Psoas muscle (tissue), 8 donors: ENCODE data around the gene MRPL21. TPM values are rescaled to one million over a fixed set of nuclear protein-coding genes. Genes with fewer than 3 reads are reported as not detected.

Experiments
- ATAC-seq, 4 donors: fragments of 200-7000 bp; cut with Tn5 transposase; one replicate each; pipeline ENCODE4 v1.9.1; 2020; ENCODE audit warnings: moderate library complexity in 3 of 4, mild to moderate bottlenecking in 2 of 4
- DNase-seq, 2 donors: peaks; one replicate each; pipeline ENCODE4 v3.0.0-alpha.2; 2020
- H3K27ac ChIP-seq: fragments of 200-600 bp; one replicate; pipeline ENCODE4 v1.8.0; 2022
- H3K27me3 ChIP-seq, 3 donors: fragments of 200-600 bp in 1 of 3; one replicate each; pipeline versions ENCODE4 v1.6.1 to v1.8.0; 2013 to 2022; ENCODE audit warnings: low read length in 2 of 3, mild to moderate bottlenecking in 2 of 3, moderate library complexity in 1 of 3; ENCODE audit not compliant: insufficient read depth in 3 of 3
- H3K36me3 ChIP-seq, 2 donors: fragments of 200-600 bp in 1 of 2; one replicate each; pipeline versions ENCODE4 v1.6.1 to v1.8.0; 2013 to 2022; ENCODE audit warnings: low read depth in 1 of 2, mild to moderate bottlenecking in 1 of 2, moderate library complexity in 1 of 2; ENCODE audit not compliant: insufficient read depth in 1 of 2
- H3K4me1 ChIP-seq: fragments of 200-600 bp; one replicate; pipeline ENCODE4 v1.8.0; 2022
- H3K4me3 ChIP-seq: fragments of 200-600 bp; one replicate; pipeline ENCODE4 v1.8.0; 2022; ENCODE audit warnings: mild to moderate bottlenecking
- H3K9me3 ChIP-seq: fragments of 200-600 bp; one replicate; pipeline ENCODE4 v1.8.0; 2022
- WGBS, 3 donors: extraction: QIAGEN DNeasy Blood & Tissue Kit; methylation state at CpG; one replicate each; pipeline versions ENCODE4 v1.1.6 to v1.1.7; 2013; 5-methylcytosine and 5-hydroxymethylcytosine counted together
- intact Hi-C, 2 donors: fragments of 100-400 bp; cut with DNase I; formaldehyde crosslinking; loops; one replicate each; pipeline versions ENCODE4 v1.11.0 to v1.14.2; 2022
- polyA plus RNA-seq, 3 donors: library from polyadenylated mRNA; stranded (reverse); fragments of 200-250 nt; gene quantifications; one replicate each; pipeline ENCODE4 v1.2.3, GENCODE V29; 2013
- total RNA-seq, 4 donors: library from RNA; stranded (reverse); fragmentation: NEBNext Ultra II Directional in 2 of 4; extraction: Animal tissue kit (Norgen Biotek cat#: 25700) in 2 of 4; gene quantifications; one replicate each; pipeline versions ENCODE4 v1.2.1 to v1.2.4, GENCODE V29; 2021 to 2023
- TF ChIP-seq, protein P1 (sequence below): fragments of 200-600 bp; IDR thresholded peaks from one replicate; pipeline ENCODE4 v1.8.0; 2022; ENCODE audit warnings: antibody characterized with exemption
- donor health status: healthy with polysubstance abuse.
- donor health status: DM: no; HTN: no; CAD: no; lungs with moderate emphysema.
- donor health status: Bipolar disorder and iron deficiency.
- donor health status: healthy.
- donor health status: DM: yes; HTN: yes; CAD: no.
- donor health status: DM: no; HTN: no; CAD: no.
- donor health status: DM: no; HTN: no; CAD: no.
- donor health status: DM: yes; HTN: yes; CAD: no.

Gene MRPL21
- total and polyA plus RNA-seq, 7 donors, result 59.2 to 181 (median 104) TPM

DNA sequence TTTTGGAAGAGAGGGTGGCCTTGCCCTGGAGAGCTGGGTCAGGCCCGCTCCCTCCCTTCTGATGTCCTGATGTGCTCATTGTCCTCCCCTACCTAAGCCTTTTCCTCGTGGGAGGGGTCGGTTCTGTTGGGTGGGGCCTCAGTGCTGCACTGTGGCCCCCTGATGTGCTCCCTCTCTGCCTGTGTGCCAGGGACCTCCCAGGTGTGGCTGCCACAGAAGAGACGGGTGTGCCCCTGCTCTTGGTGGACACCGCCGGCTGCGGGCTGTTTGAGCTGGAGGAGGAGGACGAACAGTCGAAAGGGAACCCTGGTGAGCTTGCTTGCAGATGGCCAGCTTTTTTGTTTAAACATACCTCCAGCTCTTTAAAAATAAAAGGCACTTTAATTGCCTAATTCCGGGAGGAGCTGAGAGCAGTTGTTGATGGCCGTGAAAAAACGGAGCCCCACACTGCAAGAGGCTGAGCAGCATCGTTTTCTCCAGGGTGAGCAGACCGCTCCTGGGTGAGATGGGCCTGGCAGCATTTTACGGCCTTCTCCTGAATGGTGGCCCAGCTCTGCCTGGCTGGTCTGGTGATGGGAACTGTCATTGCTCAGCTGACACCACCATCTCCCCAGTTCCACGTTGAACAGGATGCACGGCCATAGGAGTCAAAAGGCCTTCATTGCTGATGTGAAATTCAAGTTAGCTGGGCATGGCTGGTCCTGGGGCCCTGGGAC lies 30.1 kb upstream of the MRPL21 start:
- no peaks in the 10 kb centered on the region for H3K9me3 ChIP-seq
- peaks cover under 1% of the 10 kb centered on the region for H3K4me1 ChIP-seq
- H3K4me3 ChIP-seq, result no peak overlapping the region
- WGBS, 3 donors, result 86 to 90% (median 89%) methylated on average over 17 of the region's 17 CpGs
- no peak for DNase-seq
- H3K27me3 ChIP-seq, result no peaks in the 10 kb centered on the region
- H3K36me3 ChIP-seq, result peaks cover 7 to 99% of the 10 kb centered on the region in 2 donors
- TF ChIP-seq, protein P1, sequence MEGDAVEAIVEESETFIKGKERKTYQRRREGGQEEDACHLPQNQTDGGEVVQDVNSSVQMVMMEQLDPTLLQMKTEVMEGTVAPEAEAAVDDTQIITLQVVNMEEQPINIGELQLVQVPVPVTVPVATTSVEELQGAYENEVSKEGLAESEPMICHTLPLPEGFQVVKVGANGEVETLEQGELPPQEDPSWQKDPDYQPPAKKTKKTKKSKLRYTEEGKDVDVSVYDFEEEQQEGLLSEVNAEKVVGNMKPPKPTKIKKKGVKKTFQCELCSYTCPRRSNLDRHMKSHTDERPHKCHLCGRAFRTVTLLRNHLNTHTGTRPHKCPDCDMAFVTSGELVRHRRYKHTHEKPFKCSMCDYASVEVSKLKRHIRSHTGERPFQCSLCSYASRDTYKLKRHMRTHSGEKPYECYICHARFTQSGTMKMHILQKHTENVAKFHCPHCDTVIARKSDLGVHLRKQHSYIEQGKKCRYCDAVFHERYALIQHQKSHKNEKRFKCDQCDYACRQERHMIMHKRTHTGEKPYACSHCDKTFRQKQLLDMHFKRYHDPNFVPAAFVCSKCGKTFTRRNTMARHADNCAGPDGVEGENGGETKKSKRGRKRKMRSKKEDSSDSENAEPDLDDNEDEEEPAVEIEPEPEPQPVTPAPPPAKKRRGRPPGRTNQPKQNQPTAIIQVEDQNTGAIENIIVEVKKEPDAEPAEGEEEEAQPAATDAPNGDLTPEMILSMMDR, result no peak
- H3K27ac ChIP-seq, result no peak overlapping the region
- intact Hi-C loops, result no loop called here
- no peak for ATAC-seq

DNA sequence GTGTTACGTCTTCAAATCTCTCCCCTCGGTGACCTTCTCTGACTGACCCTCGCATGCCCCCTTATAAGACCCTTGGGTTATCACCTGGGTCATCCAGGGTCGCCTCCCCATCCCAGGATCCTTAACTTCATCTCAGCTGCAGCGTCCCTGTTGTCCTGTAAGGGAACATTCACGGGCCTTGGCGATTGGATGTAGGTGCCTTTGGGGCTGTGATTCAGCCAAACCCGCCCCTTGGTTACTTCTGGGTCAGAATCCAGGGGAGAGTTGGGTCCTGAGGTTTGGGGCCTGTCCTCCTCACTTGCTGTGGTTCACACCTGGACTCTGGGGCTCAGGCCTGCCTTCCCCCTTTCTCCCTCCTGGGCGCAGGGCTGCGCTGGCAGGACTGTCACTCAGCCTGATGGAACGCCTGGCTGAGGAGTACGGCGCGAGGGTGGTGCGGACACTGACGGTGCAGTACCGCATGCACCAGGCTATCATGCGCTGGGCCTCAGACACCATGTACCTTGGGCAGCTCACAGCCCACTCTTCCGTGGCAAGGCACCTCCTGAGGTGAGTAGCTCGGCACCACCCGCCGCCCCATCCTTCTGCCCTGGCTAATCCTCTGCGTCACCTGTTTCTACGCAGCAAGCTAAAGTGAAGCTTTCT lies 29.4 kb upstream of the MRPL21 start:
- Histone ChIP-seq H3K4me3 (no peak overlapping the region), H3K27ac (no peak overlapping the region), H3K27me3 (no peaks in the 10 kb centered on the region), H3K4me1 (peaks cover 8% of the 10 kb centered on the region), H3K36me3 (peaks cover 7 to 98% of the 10 kb centered on the region in 2 donors), H3K9me3 (no peaks in the 10 kb centered on the region)
- DNase-seq (no peak), ATAC-seq (no peak)
- TF ChIP-seq, protein P1, result no peak
- intact Hi-C loops, result no loop called here
- WGBS, 3 donors, result 92 to 95% (median 93%) methylated on average over 24 of the region's 24 CpGs

DNA sequence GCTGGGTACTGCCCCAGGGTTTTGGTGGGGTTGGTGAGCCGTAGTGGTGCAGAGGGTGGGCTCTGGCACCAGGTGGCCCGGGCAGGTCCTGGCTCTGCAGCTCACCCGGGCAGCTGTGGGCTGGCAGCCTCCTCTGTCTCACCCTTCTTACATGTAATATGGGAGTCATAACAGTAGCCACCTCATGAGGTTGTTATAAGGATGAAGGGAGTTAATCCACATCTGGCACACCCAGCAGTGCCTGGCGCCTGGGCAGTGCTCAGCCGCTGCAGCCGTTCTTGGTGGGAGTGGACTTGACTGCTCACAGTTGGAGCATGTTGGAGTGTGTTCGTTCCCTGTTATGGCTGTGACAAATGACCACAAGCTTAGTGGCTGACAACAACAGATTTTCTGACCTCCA lies 28.7 kb upstream of the MRPL21 start:
- no peaks in the 10 kb centered on the region for H3K27me3 ChIP-seq
- peaks cover 9% of the 10 kb centered on the region for H3K4me1 ChIP-seq
- intact Hi-C loops, result no loop called here
- TF ChIP-seq, protein P1, result no peak
- DNase-seq (no peak), ATAC-seq (no peak)
- peaks cover 6 to 98% of the 10 kb centered on the region in 2 donors for H3K36me3 ChIP-seq
- no peak overlapping the region for H3K27ac ChIP-seq
- H3K4me3 ChIP-seq, result no peak overlapping the region
- no peaks in the 10 kb centered on the region for H3K9me3 ChIP-seq
- WGBS, 3 donors, result 71 to 84% (median 71%) methylated on average over 7 of the region's 7 CpGs

DNA sequence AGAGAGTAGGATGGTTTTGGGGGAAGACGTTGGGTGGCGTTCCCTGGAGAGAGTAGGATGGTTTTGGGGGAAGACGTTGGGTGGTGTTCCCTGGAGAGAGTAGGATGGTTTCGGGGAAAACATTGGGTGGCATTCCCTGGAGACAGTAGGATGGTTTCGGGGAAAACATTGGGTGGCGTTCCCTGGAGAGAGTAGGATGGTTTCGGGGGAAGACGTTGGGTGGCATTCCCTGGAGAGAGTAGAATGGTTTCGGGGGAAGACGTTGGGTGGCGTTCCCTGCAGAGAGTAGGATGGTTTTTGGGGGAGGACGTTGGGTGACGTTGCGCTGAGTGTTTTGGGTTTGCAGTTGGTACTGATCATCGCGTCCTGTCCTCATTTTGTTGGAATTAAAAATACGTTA lies 28.3 kb upstream of the MRPL21 start:
- Histone ChIP-seq H3K4me1 (peaks cover 9% of the 10 kb centered on the region), H3K27me3 (no peaks in the 10 kb centered on the region), H3K27ac (no peak overlapping the region), H3K9me3 (no peaks in the 10 kb centered on the region), H3K36me3 (peaks cover 5 to 98% of the 10 kb centered on the region in 2 donors), H3K4me3 (no peak overlapping the region)
- ATAC-seq, result no peak
- WGBS, 3 donors, result 76 to 80% (median 77%) methylated on average over 17 of the region's 17 CpGs
- TF ChIP-seq, protein P1, result no peak
- intact Hi-C loops, result no loop called here
- DNase-seq, result no peak
